ENCODE results near the gene HEYL.
"Not testable (repeated sequence)": the region's sequence is repeated elsewhere in the genome, so short reads cannot be mapped to it uniquely, and the experiment has no call there.

HEYL gene

DNA sequence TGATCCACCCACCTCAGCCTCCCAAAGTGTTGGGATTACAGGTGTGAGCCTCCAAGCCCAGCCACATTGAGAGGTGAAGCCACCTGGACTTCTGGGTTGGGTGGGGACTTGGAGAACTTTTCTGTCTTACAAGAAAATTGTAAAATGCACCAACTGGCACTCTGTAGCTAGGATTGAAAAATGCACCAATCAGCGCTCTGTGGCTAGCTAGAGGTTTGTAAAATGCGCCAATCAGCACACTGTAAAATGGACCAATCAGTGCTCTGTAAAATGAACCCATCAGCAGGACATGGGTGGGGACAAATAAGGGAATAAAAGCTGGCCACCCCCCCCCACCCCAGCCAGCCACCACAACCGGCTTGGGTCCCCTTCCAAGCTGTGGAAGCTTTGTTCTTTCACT, 35.8 kb downstream of the HEYL start:
- not testable (repeated sequence) for DNase-seq (ENCODE audit: low spot score)

DNA sequence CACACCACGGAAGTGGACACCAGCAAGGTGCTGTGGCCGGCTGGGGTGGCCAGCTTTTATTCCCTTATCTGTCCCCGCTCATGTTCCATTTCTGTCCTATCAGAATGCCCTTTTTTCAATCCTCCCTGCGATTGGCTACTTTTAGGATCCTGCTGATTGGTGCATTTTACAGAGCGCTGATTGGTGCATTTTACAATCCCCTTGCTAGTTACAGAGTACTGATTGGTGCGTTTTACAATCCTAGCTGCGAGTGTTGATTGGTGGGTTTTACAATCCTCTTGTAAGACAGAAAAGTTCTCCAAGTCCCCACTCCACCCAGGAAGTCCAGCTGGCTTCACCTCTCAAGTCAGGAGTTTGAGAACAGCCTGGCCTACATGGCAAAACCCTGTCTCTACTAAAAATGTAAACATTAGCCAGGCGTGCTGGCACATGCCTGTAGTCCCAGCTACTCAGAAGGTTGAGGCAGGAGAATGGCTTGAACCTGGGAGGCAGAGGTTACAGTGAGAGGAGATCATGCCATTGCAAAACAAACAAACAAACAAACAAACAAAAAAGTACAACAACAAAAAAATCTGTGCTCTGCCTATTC, 37.7 kb downstream of the HEYL start:
- not testable (repeated sequence) for DNase-seq (ENCODE audit: low spot score)

DNA sequence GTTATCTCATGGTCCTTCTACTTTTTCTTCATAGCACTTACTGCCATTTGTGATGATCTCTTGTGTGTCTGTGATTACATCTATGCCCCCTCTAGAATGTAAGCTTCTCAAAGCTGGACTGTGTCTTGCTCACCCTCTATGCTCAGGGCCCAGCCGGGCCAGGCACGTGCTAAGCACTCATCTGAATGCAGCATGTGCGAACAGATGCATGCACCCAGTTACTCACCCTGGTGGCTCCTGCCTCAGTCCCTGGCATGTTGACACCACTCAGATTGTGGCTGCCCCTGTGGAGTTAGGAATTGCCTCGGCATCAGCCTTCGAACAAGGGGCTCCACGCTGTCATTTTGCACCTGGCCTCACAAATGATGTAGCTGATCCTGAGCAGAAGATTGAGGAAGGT, 43.3 kb downstream of the HEYL start:
- no peak for DNase-seq (ENCODE audit: low spot score)

DNA sequence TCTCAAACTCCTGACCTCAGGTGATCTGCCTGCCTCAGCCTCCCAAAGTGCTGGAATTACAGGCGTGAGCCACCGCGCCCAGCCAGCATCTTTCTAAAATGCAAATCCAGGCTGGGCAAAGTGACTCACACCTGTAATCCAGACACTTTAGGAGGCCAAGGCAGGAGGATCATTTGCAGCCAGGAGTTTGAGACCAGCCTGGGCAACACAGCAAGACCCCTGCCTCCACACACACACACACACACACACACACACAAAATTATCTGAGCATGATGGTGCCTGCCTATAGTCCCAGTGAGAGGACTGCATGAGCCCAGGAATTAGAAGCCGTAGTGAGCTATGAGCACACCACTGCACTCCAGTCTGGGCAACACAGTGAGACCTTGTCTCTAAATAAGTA, 46.1 kb downstream of the HEYL start:
- DNase-seq (ENCODE audit: low spot score): no peak

DNA sequence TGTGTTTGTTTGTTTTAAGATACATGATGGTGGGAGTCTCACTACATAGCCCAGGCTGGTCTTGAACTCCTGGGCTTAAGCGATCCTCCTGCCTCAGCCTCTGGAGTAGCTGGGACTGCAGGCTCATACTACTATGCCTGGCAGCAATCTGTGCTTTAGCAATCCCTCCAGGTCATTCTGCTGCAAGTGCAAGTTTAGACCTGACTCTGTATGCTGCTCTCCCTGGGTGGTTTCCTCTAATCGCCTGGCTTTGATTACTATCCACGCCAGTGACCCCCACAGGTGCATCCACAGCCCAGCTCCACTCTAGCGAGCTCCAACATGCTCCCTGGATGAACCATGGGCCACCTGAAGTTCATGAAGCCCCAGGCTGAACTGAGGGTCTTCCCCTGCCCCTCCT, 47.4 kb downstream of the HEYL start:
- no peak for DNase-seq (ENCODE audit: low spot score)

DNA sequence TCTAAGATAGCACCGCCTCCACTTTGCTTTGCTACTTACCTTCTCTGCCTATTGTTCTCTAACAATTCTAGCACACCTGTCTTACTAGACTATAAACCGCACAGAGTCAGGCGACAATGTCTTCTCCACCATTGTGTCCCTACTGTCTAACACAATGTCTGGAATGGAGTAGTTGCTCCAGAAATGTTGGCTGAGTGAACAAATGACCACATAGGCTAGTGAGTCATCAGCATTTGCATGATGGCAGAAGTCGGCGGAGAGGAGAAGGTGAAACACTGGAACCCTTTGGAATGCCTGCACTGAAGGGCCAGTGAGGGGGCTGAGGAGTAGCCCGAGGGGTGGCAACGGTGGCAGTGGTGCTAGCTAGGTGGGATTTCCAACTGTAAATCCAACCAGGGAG, 48.9 kb downstream of the HEYL start:
- DNase-seq (ENCODE audit: low spot score): no peak

DNA sequence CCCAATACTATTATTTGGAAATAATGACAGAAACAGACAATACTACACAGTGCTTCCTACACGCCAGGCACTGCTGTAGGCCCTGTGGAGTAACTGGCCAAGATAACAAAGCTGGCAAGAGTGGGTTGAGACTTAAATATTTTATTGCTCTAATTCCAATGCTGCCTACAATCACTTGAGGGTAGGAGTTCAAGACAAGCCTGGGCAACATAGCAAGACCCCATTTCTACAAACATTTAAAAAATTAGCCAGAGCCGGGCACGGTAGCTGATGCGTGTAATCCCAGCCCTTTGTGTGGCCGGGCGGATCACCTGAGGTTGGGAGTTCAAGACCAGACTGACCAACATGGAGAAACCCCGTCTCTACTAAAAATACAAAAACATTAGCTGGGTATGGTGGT, 53.5 kb downstream of the HEYL start:
- no peak for DNase-seq (ENCODE audit: low spot score)

DNA sequence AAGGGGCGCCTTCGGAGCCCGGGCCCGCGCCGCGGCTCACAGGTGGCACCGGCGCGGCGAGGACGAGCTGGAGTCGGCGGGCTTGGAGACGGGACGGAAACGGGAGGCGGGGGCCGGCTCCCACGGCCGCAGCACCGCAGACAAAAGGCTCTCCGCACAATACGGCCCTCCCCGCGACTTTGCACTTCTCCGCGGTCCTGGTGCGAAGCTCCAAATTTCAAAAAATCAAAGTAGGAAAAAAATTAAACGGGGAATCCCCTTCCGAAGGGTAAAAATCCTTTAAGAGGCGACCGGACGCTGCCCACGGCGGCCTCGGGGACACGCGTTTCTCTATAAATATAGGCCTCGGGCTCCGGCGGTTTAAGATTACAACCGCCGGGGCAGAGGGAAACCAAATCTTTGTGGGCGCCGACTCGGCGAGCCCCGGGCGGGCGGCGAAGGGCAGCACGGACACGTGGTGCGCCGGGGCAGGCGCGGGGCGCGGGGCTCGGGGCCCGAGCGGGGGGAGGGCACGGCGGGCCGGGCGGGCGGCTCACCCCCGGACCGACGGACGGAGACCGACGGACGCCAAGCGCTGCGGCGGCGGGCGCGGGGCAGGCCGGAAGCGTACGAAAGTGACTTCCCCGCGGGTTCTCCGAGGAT, 63.3 kb downstream of the HEYL start:
- DNase-seq (ENCODE audit: low spot score): no peak

DNA sequence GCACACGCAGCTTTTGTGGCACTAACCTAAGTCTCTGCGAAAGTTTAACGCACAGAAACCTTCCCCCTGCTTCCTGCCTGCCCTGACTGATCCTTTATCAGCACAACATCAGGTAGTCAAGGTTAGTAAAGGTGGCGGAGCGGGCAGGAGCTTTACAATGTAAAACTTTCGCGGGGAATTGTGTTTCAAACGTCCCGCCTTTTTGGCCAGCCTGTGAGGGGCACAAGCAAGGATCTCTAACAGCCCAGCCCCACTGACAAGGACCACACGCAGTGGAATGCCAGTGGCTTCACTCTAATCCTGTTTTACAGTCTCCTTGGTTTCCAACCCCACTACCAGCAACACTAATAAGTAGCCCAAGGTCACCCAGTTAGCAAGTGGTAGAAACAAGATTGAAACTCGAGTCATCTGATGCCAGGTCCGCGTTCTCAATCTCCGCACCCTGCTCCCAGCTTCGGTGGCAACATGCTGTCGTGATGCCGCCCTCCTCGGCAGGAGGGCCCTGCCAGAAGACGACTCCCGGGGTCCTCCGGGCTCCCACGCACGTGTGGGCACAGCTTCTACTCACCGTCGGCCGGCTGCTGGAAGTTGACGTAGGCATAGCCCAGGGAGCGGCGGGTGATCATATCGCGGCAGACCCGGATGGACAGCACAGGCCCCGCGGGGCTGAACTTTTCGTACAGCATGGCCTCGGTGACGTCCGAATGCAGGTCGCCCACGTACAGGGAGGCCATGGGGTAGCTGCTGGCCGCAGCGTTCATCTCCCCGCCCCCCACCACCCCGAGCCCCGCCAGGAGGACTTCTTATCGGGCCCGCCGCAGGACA, 64.0 kb downstream of the HEYL start:
- DNase-seq (ENCODE audit: low spot score): peak; percentile 70

DNA sequence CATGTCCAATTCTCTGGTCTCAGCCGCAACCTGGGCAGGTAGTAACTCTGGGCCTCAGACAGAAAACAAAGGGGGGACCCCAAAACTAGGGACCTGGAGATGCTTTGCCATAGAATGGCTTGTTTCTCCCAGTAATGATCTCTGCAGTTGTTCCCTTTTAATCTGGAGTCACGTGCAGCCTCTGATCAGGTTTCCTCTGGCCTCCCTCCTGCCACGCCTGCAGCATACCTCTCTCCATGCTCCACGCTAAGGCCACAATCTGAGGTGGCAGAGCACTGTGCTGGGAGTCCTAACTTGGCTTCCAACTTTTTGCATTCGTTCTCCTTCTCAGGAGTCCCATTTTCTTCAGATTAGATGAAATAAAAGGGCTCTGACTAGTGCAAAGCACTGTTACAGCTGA, 64.8 kb downstream of the HEYL start:
- DNase-seq (ENCODE audit: low spot score): peak; percentile 47

Data from RKO (cell line).